K562 (cell line): ENCODE results near the gene AAMDC. TPM values are rescaled to one million over a fixed set of nuclear protein-coding genes. Genes with fewer than 3 reads are reported as not detected.

Source experiments
- ATAC-seq: fragments of 200-7000 bp; cut with Tn5 transposase; 3 replicates; pipeline ENCODE4 v1.9.1; 2020; ENCODE audit warnings: moderate library complexity
- BruUV-seq: library from RNA; stranded (reverse); fragments of 400-500 nt; replicated peaks from 2 replicates; lab custom pipeline; 2021; lab: Mats Ljungman, UMichigan
- CTCF ChIA-PET: fragments of 300-600 bp; formaldehyde crosslinking; extraction: SDS; loops from one replicate; lab custom pipeline; 2021; ENCODE audit warnings: low intra/inter-chr PET ratio; lab: Yijun Ruan, JAX
- POLR2A ChIA-PET: fragments of 300-600, 350-650 bp; sonication (Branson Sonifier 250); formaldehyde crosslinking; extraction: SDS; loops from one replicate; lab custom pipeline; 2021; ENCODE audit warnings: antibody characterized with exemption, inconsistent platforms; lab: Yijun Ruan, JAX
- DNase-seq, 4 experiments: peaks; one replicate each; pipeline versions ENCODE4 v3.0.0 to v3.0.0-alpha.2; 2011 to 2018; ENCODE audit warnings: low spot score in 3 of 4, mixed read lengths in 3 of 4; ENCODE audit errors: extremely low read depth in 1 of 4
- FAIRE-seq: peaks from 2 replicates; lab custom pipeline; 2011; peaks lifted over from hg19 to GRCh38; lab: Jason Lieb, UNC
- H2AFZ ChIP-seq: 2 replicates; pipeline ENCODE4 v1.6.0; 2011; ENCODE audit warnings: low read depth, low read length, control low read depth, inconsistent platforms
- H3K27ac ChIP-seq: fragments of 200-600 bp; 3 replicates; pipeline ENCODE4 v1.8.0; 2011; ENCODE audit warnings: low read depth, mild to moderate bottlenecking, control low read depth, inconsistent platforms, low read length, moderate library complexity, mixed read lengths; ENCODE audit errors: extremely low read depth
- H3K27me3 ChIP-seq, 2 experiments: fragments of 300-600 bp in 1 of 2; 2 replicates in 1 of 2; 3 replicates in 1 of 2; pipeline versions ENCODE4 v1.6.0 to v1.8.0; 2011; ENCODE audit warnings: inconsistent platforms in 2 of 2, low read length in 2 of 2, mild to moderate bottlenecking in 1 of 2, mixed read lengths in 1 of 2, moderate library complexity in 1 of 2; ENCODE audit not compliant: control insufficient read depth in 2 of 2, insufficient read depth in 2 of 2
- H3K36me3 ChIP-seq: fragments of 300-600 bp; 3 replicates; pipeline ENCODE4 v1.8.0; 2011; ENCODE audit warnings: mild to moderate bottlenecking, low read length, inconsistent platforms; ENCODE audit not compliant: control insufficient read depth, insufficient read depth
- H3K4me1 ChIP-seq, 2 experiments: fragments of 200-600 bp in 1 of 2; replicated peaks in 1 of 2; 2 replicates in 1 of 2; 3 replicates in 1 of 2; pipeline versions ENCODE4 v1.5.1 to v1.8.0; 2011; ENCODE audit warnings: inconsistent platforms in 2 of 2, low read length in 2 of 2, mild to moderate bottlenecking in 1 of 2, mixed read lengths in 1 of 2, moderate library complexity in 1 of 2; ENCODE audit not compliant: control insufficient read depth in 2 of 2, insufficient read depth in 2 of 2
- H3K4me2 ChIP-seq: 2 replicates; pipeline ENCODE4 v1.6.1; 2011; ENCODE audit warnings: low read length, control low read depth, inconsistent platforms, mixed read lengths; ENCODE audit not compliant: insufficient read depth
- H3K4me3 ChIP-seq: fragments of 200-600 bp; sonication (generic), shearing (Covaris generic); 2 replicates; pipeline ENCODE4 v1.5.1; 2016; ENCODE audit warnings: control low read depth, inconsistent platforms
- H3K79me2 ChIP-seq: fragments of 200-600 bp; 3 replicates; pipeline ENCODE4 v1.8.0; 2011; ENCODE audit warnings: low read length, inconsistent platforms; ENCODE audit not compliant: control insufficient read depth, insufficient read depth
- H3K9ac ChIP-seq, 2 experiments: 2 replicates each; pipeline versions ENCODE4 v1.6.0 to v1.6.1; 2011; ENCODE audit warnings: low read depth in 2 of 2, low read length in 2 of 2, control low read depth in 1 of 2, inconsistent platforms in 1 of 2, mild to moderate bottlenecking in 1 of 2, mixed read lengths in 1 of 2; ENCODE audit not compliant: insufficient read depth in 1 of 2
- H3K9me1 ChIP-seq: one replicate; pipeline ENCODE4 v1.6.0; 2011; ENCODE audit warnings: inconsistent platforms, mild to moderate bottlenecking, low read length, moderate library complexity; ENCODE audit not compliant: control insufficient read depth, insufficient read depth
- H3K9me3 ChIP-seq: replicated peaks from 2 replicates; pipeline ENCODE4 v1.5.1; 2011; ENCODE audit warnings: low read depth, low read length, inconsistent platforms; ENCODE audit not compliant: control insufficient read depth, insufficient read depth
- H4K20me1 ChIP-seq: replicated peaks from 2 replicates; pipeline ENCODE4 v1.6.1; 2011; ENCODE audit warnings: low read length, inconsistent platforms, mixed read lengths; ENCODE audit not compliant: control insufficient read depth, insufficient read depth
- E2F1 ChIP-seq: sonication (generic); formaldehyde crosslinking; IDR thresholded peaks from 2 replicates; pipeline ENCODE4 v1.8.1; 2023; ENCODE audit warnings: mild to moderate bottlenecking, missing genetic modification reagents, moderate library complexity
- GTF2F1 ChIP-seq: IDR thresholded peaks from 2 replicates; pipeline ENCODE4 v1.6.1; 2011; ENCODE audit warnings: low read depth, low read length, improper control_type of control experiment
- HDAC6 ChIP-seq: IDR thresholded peaks from 2 replicates; pipeline ENCODE4 v1.6.1; 2012; ENCODE audit warnings: low read depth, mild to moderate bottlenecking, control low read depth, inconsistent platforms, low read length, moderate library complexity
- JUNB ChIP-seq: fragments of 450-650 bp; formaldehyde crosslinking; conservative IDR thresholded peaks from 2 replicates; pipeline ENCODE4 v1.4.0; 2020; ENCODE audit warnings: mild to moderate bottlenecking
- KLF10 ChIP-seq: fragments of 250-450 bp; sonication (Bioruptor Pico); IDR thresholded peaks from 2 replicates; pipeline ENCODE4 v1.6.1; 2021; ENCODE audit warnings: matching md5 sums
- MYC ChIP-seq, 2 experiments: fragments of 250-450 bp in 1 of 2; sonication (Bioruptor Pico) in 1 of 2; IDR thresholded peaks; 2 replicates each; pipeline versions ENCODE4 v1.5.1 to v1.6.1; 2012 to 2021; ENCODE audit warnings: low read depth in 2 of 2, borderline replicate concordance in 1 of 2, improper control_type of control experiment in 1 of 2, low read length in 1 of 2, mild to moderate bottlenecking in 1 of 2, moderate library complexity in 1 of 2
- RFX5 ChIP-seq: IDR thresholded peaks from 2 replicates; pipeline ENCODE4 v1.6.1; 2011; ENCODE audit warnings: low read depth, mild to moderate bottlenecking, improper control_type of control experiment, low read length
- ZNF174 ChIP-seq: fragments of 250-450 bp; sonication (Bioruptor Pico); IDR thresholded peaks from 2 replicates; pipeline ENCODE4 v1.4.0; 2020; ENCODE audit warnings: mild to moderate bottlenecking
- ZNF384 ChIP-seq: IDR thresholded peaks from 2 replicates; pipeline ENCODE4 v1.6.1; 2012; ENCODE audit warnings: low read depth, low read length, improper control_type of control experiment
- ZNF764 ChIP-seq: fragments of 250-450 bp; sonication (Bioruptor Pico); IDR thresholded peaks from 2 replicates; pipeline ENCODE4 v1.4.0; 2020; ENCODE audit warnings: low read depth, mild to moderate bottlenecking, moderate library complexity
- WGBS: fragments of 100-300 bp; shearing (Covaris generic); methylation state at CpG from one replicate; pipeline ENCODE4 v1.1.6; 2016; ENCODE audit warnings: low coverage, mixed read lengths; ENCODE audit not compliant: insufficient coverage; ENCODE audit errors: missing lambda C conversion rate; 5-methylcytosine and 5-hydroxymethylcytosine counted together
- in situ Hi-C: fragments of 300-500 bp; cut with MboI; formaldehyde crosslinking; loops from 4 replicates; pipeline ENCODE4 v1.15.0; 2018; ENCODE audit warnings: inconsistent platforms, mixed read lengths
- intact Hi-C: fragments of 100-400 bp; cut with micrococcal nuclease; formaldehyde crosslinking; loops from 2 replicates; pipeline ENCODE4 v1.14.2; 2022
- polyA plus RNA-seq, 8 experiments: library from polyadenylated mRNA; depleted of rRNA in 4 of 8; stranded (reverse) in 5 of 8; unstranded in 3 of 8; fragments of >200 nt; fragmentation: Nextera tagmentation in 2 of 8; fragmentation: Illumina TruSeq in 1 of 8; extraction: Ambion mirVana in 2 of 8; extraction: Trizol in 1 of 8; gene quantifications; 2 replicates each; pipeline versions ENCODE4 v1.2.1 to v1.2.3, GENCODE V29; 2011 to 2014; ENCODE audit warnings: inconsistent platforms in 1 of 8, missing spikeins in 1 of 8
- total RNA-seq, 7 experiments: library from RNA; depleted of rRNA in 6 of 7; stranded (reverse); fragments of >200 nt in 6 of 7; fragmentation: Illumina TruSeq in 2 of 7; extraction: Trizol in 2 of 7; gene quantifications; 2 replicates each; pipeline versions ENCODE4 v1.2.1 to v1.2.3, GENCODE V29; 2011 to 2021; ENCODE audit warnings: low replicate concordance in 1 of 7
- TF ChIP-seq, protein P1 (sequence below): sonication (generic); formaldehyde crosslinking; IDR thresholded peaks from 2 replicates; pipeline ENCODE4 v1.8.0; 2022; ENCODE audit warnings: mild to moderate bottlenecking, low read depth, missing genetic modification reagents

The AAMDC gene
- total and polyA plus RNA-seq, 9 of the 15 experiments (the other 6 are each of a cell fraction or from before 2014, with no cell fraction given): 10.4 to 40.6 (median 15.6) TPM

GRCh38 chr11:77884829-77885190, 63.9 kb downstream of the AAMDC start:
- ATAC-seq: no peak
- intact Hi-C loops: no loop called here
- H3K79me2 ChIP-seq: no peaks in the 10 kb centered on the region
- no peaks in the 10 kb centered on the region for H3K27me3 ChIP-seq
- no peaks in the 10 kb centered on the region for H3K9me1 ChIP-seq
- H4K20me1 ChIP-seq: no peaks in the 10 kb centered on the region; the same call in 1 of the 2 replicates
- H3K4me1 ChIP-seq: peaks cover 0 to 3% of the 10 kb centered on the region in 2 experiments; a peak in 2 of 5 replicates
- no peak for DNase-seq
- no peak overlapping the region for H3K4me3 ChIP-seq
- ChIA-PET POLR2A (no interaction called here), CTCF (no interaction called here)
- no peaks in the 10 kb centered on the region for H3K9me3 ChIP-seq
- no peak overlapping the region for H3K4me2 ChIP-seq
- H2AFZ ChIP-seq: no peak overlapping the region
- in situ Hi-C loops: no loop called here
- FAIRE-seq: no peak
- peaks cover 39% of the 10 kb centered on the region; the same call in 2 of the 3 replicates for H3K36me3 ChIP-seq
- H3K9ac ChIP-seq: no peak overlapping the region
- no TSS peak for BruUV-seq
- WGBS: 85% methylated on average over 4 of the region's 6 CpGs
- no peak for TF ChIP-seq HDAC6
- TF ChIP-seq MYC (IDR thresholded peaks at IDR 0.05; ENCODE audit: low read depth, low read length): no peak
- no peak for TF ChIP-seq MYC (CRISPR knock-in tag; IDR thresholded peaks at IDR 0.05; ENCODE audit: borderline replicate concordance, low read depth)
- no peak for TF ChIP-seq ZNF764
- TF ChIP-seq RFX5: no peak
- TF ChIP-seq JUNB: no peak
- TF ChIP-seq ZNF384: no peak
- no peak for TF ChIP-seq GTF2F1
- no peak for TF ChIP-seq ZNF174 (CRISPR knock-in tag)
- TF ChIP-seq KLF10 (CRISPR knock-in tag): no peak
- TF ChIP-seq, protein P1, sequence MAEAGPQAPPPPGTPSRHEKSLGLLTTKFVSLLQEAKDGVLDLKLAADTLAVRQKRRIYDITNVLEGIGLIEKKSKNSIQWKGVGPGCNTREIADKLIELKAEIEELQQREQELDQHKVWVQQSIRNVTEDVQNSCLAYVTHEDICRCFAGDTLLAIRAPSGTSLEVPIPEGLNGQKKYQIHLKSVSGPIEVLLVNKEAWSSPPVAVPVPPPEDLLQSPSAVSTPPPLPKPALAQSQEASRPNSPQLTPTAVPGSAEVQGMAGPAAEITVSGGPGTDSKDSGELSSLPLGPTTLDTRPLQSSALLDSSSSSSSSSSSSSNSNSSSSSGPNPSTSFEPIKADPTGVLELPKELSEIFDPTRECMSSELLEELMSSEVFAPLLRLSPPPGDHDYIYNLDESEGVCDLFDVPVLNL (CRISPR knock-in tag): no peak
- TF ChIP-seq E2F1: no peak
- H3K27ac ChIP-seq: no peak overlapping the region
